Left lung (tissue), 10 donors: ENCODE results near the gene EVPL. TPM values are rescaled to one million over a fixed set of nuclear protein-coding genes. Genes with fewer than 3 reads are reported as not detected.

Experiments used
- ATAC-seq: fragments of 200-7000 bp; cut with Tn5 transposase; one replicate; pipeline ENCODE4 v1.9.1; 2020; ENCODE audit warnings: moderate library complexity
- DNase-seq, 4 donors: peaks; one replicate each; pipeline ENCODE4 v3.0.0-alpha.2; 2013 to 2020
- H3K27ac ChIP-seq, 2 donors: fragments of 200-600 bp; sonication (generic) in 1 of 2; one replicate each; pipeline versions ENCODE4 v1.5.0 to v1.8.0; 2020 to 2021
- H3K27me3 ChIP-seq, 2 donors: fragments of 200-600 bp; sonication (generic) in 1 of 2; one replicate each; pipeline versions ENCODE4 v1.5.0 to v1.8.0; 2020 to 2021
- H3K36me3 ChIP-seq, 2 donors: fragments of 200-600 bp; sonication (generic) in 1 of 2; one replicate each; pipeline versions ENCODE4 v1.5.0 to v1.8.0; 2020 to 2021
- H3K4me1 ChIP-seq, 2 donors: fragments of 200-600 bp; one replicate each; pipeline ENCODE4 v1.8.0; 2021
- H3K4me3 ChIP-seq, 2 donors: fragments of 200-600 bp; sonication (generic) in 1 of 2; one replicate each; pipeline versions ENCODE4 v1.5.0 to v1.8.0; 2020 to 2021; ENCODE audit warnings: mild to moderate bottlenecking in 1 of 2
- H3K9me3 ChIP-seq, 2 donors: fragments of 200-600 bp; sonication (generic) in 1 of 2; one replicate each; pipeline versions ENCODE4 v1.5.0 to v1.8.0; 2020 to 2021
- intact Hi-C, 2 donors: fragments of 100-400 bp; cut with DNase I; formaldehyde crosslinking; loops; one replicate each; pipeline versions ENCODE4 v1.11.2 to v1.14.2; 2022
- polyA plus RNA-seq, 6 donors: library from polyadenylated mRNA; unstranded; fragments of 120-200 nt; gene quantifications; one replicate each; pipeline ENCODE4 v1.2.1, GENCODE V29; 2013; ENCODE audit not compliant: insufficient read length in 6 of 6
- total RNA-seq, 2 donors: library from RNA; stranded (reverse); fragmentation: NEBNext Ultra II Directional; extraction: Animal tissue kit (Norgen Biotek cat#: 25700); gene quantifications; one replicate each; pipeline ENCODE4 v1.2.1, GENCODE V29; 2021
- TF ChIP-seq, protein P1 (sequence below), 2 donors: fragments of 200-600 bp; sonication (generic) in 1 of 2; IDR thresholded peaks; one replicate each; pipeline versions ENCODE4 v1.5.0 to v1.8.0; 2021; ENCODE audit warnings: antibody characterized with exemption in 2 of 2
- donor health status: DM: no; HTN: yes; CAD: no.
- donor health status: DM: no; HTN: no; CAD: no.

Gene EVPL
- total and polyA plus RNA-seq, 8 donors: 23.3 to 53.1 (median 43.9) TPM

DNA sequence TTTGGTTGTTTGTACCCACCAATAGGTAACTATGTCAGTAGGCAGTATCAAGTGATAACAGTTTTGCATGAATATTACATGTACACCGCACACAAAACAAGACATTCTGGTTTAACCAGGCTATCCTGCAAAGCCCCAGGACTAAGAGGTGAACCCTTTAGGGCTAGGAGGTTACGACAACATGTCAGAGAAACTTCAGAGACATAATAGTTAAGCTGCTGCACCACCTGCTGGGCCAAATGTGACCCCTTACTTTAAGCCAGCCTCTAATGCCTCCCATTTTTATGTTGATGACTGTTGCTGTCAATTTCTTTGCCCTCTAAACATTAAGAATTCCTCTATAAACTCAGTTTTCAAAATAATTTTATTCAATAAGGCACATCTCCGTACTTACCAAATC, 29.8 kb upstream of the EVPL start:
- intact Hi-C loops: no loop called here
- Histone ChIP-seq H3K9me3 (no peaks in the 10 kb centered on the region), H3K4me3 (no peak overlapping the region), H3K36me3 (peaks cover 0 to 100% of the 10 kb centered on the region in 2 donors), H3K27ac (no peak overlapping the region), H3K27me3 (no peaks in the 10 kb centered on the region), H3K4me1 (peaks cover 0 to 7% of the 10 kb centered on the region in 2 donors)
- DNase-seq: no peak
- peak; percentile 32 for ATAC-seq
- TF ChIP-seq, protein P1, sequence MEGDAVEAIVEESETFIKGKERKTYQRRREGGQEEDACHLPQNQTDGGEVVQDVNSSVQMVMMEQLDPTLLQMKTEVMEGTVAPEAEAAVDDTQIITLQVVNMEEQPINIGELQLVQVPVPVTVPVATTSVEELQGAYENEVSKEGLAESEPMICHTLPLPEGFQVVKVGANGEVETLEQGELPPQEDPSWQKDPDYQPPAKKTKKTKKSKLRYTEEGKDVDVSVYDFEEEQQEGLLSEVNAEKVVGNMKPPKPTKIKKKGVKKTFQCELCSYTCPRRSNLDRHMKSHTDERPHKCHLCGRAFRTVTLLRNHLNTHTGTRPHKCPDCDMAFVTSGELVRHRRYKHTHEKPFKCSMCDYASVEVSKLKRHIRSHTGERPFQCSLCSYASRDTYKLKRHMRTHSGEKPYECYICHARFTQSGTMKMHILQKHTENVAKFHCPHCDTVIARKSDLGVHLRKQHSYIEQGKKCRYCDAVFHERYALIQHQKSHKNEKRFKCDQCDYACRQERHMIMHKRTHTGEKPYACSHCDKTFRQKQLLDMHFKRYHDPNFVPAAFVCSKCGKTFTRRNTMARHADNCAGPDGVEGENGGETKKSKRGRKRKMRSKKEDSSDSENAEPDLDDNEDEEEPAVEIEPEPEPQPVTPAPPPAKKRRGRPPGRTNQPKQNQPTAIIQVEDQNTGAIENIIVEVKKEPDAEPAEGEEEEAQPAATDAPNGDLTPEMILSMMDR (IDR thresholded peaks at IDR 0.05): no peak

DNA sequence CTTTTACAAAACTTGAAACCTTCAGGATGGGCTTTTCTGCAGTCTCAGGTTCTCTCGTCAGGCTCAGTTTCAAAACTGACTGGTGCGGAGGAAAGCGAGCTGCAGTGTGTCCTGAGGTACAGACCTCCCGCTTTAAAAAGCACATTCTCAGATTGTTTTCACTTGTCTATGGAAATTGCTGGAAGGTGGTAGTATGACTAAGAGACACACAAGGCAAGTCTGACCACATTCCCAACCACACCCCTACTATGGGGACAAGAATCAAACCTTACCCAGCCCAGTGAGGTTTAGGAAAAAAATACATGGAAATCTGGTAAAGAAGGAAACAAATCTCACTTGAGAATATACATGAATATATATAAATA, 27.0 kb upstream of the EVPL start:
- H3K27ac ChIP-seq: peak overlapping the region; percentile 68 to 84
- H3K4me3 ChIP-seq: no peak overlapping the region
- TF ChIP-seq, protein P1 (IDR thresholded peaks at IDR 0.05): no peak
- H3K4me1 ChIP-seq: peaks cover 4 to 15% of the 10 kb centered on the region in 2 donors
- ATAC-seq: peak; percentile 61
- H3K9me3 ChIP-seq: no peaks in the 10 kb centered on the region
- DNase-seq: no peak
- H3K27me3 ChIP-seq: no peaks in the 10 kb centered on the region
- peaks cover 0 to 99% of the 10 kb centered on the region in 2 donors for H3K36me3 ChIP-seq
- intact Hi-C loops: no loop called here

DNA sequence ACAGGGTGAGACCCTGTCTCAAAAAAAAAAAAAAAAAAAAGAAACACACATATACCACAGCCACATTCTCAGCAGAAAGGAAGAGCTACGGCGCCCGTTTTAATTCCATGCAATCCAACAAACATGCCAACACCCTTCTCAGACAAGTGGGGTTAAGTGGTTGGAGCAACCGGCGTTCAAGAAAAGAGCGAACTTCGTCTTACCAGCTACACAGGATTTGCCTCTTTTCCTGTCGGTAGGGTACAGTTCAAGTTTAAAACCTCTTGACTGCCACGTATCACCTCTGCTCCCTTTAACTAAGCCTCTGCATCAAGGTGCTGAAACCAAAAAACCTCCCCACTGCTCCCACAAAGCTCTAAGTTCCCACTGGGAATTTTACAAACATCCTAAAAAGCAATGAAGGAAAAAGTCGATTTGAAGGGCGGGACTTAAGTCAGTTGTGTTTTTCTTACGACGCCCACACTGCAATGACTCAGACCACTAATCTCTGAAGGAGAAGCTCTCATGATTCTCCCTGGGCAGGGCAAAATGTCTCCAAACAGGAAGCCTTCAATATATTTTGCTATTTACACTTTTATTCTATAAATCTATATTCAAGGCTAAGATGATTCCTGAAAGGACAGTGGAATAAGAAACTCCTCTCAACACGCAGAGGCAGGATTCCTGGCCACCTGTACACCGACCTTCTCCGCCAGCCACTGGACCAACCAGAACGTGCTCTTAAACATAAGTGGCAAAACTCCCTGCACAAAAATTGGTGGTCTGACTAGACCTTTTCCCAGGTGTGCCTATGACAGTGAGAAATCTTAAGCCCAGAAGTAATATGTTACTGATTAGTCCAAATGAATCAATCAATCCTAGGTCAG, 26.4 kb upstream of the EVPL start:
- peak; percentile 57 for ATAC-seq
- Histone ChIP-seq H3K36me3 (peaks cover 0 to 99% of the 10 kb centered on the region in 2 donors), H3K4me1 (peaks cover 4 to 20% of the 10 kb centered on the region in 2 donors), H3K4me3 (no peak overlapping the region), H3K9me3 (no peaks in the 10 kb centered on the region), H3K27ac (peak overlapping the region; percentile 68 to 84), H3K27me3 (no peaks in the 10 kb centered on the region)
- intact Hi-C loops: no loop called here
- peak in 1 of 4 donors; percentile 83 for DNase-seq
- TF ChIP-seq, protein P1 (IDR thresholded peaks at IDR 0.05): no peak

DNA sequence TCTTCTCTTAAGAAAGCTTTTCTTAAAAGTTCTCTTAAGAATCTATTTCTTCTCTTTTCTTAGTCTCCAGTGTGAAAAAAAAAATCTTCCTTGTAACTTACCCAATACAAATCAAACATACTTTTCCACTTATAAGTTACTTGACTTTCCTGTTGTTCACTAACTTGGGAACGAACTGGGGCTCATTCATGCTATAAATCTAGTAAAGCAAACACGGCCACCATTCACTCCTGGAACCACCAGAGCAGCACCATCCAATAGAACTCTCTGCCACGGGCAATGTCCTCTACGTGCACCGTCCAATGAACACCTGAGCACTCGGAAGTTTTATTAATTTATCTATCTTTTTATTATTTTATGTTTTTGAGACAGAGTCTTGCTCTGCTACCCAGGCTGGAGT, 24.5 kb upstream of the EVPL start:
- ATAC-seq (peak; percentile 29), DNase-seq (peak in 1 of 4 donors; percentile 56)
- intact Hi-C loops: no loop called here
- Histone ChIP-seq H3K4me3 (no peak overlapping the region), H3K27ac (peak overlapping the region; percentile 46 to 69), H3K4me1 (peaks cover 4 to 20% of the 10 kb centered on the region in 2 donors), H3K27me3 (no peaks in the 10 kb centered on the region), H3K9me3 (no peaks in the 10 kb centered on the region), H3K36me3 (peaks cover 0 to 99% of the 10 kb centered on the region in 2 donors)
- TF ChIP-seq, protein P1 (IDR thresholded peaks at IDR 0.05): no peak
